ENCODE data around the gene YIPF3.

The YIPF3 gene

DNA sequence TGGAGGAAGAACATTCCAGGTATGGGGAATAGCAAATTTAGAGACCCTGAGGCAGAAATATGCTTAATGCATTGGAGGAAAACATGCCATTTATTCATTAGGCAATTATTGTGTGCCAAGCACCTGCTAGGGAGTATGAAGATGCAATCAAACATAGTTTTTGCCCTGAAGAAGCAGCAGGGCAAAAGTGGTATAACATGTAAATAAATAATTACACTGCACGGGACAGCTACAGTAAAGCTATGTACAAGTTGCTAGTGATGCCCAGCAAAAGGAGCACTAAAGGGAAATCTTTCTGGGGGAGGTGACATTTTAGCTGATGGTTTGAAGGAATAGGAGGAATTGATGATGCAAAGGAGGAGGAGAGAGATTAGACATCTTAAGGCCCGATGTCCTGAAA lies 40.0 kb downstream of the YIPF3 start:
- TF ChIP-seq, protein P1, sequence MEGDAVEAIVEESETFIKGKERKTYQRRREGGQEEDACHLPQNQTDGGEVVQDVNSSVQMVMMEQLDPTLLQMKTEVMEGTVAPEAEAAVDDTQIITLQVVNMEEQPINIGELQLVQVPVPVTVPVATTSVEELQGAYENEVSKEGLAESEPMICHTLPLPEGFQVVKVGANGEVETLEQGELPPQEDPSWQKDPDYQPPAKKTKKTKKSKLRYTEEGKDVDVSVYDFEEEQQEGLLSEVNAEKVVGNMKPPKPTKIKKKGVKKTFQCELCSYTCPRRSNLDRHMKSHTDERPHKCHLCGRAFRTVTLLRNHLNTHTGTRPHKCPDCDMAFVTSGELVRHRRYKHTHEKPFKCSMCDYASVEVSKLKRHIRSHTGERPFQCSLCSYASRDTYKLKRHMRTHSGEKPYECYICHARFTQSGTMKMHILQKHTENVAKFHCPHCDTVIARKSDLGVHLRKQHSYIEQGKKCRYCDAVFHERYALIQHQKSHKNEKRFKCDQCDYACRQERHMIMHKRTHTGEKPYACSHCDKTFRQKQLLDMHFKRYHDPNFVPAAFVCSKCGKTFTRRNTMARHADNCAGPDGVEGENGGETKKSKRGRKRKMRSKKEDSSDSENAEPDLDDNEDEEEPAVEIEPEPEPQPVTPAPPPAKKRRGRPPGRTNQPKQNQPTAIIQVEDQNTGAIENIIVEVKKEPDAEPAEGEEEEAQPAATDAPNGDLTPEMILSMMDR (IDR thresholded peaks at IDR 0.05; ENCODE audit: insufficient read depth, low read length) = no peak
- TF ChIP-seq GABPA (IDR thresholded peaks at IDR 0.05; ENCODE audit: low read depth) (no peak), POLR2AphosphoS5 (IDR thresholded peaks at IDR 0.05; ENCODE audit: low read depth) (no peak), SPI1 (IDR thresholded peaks at IDR 0.05; ENCODE audit: borderline replicate concordance, low read depth) (no peak)
- TF ChIP-seq, protein P2, sequence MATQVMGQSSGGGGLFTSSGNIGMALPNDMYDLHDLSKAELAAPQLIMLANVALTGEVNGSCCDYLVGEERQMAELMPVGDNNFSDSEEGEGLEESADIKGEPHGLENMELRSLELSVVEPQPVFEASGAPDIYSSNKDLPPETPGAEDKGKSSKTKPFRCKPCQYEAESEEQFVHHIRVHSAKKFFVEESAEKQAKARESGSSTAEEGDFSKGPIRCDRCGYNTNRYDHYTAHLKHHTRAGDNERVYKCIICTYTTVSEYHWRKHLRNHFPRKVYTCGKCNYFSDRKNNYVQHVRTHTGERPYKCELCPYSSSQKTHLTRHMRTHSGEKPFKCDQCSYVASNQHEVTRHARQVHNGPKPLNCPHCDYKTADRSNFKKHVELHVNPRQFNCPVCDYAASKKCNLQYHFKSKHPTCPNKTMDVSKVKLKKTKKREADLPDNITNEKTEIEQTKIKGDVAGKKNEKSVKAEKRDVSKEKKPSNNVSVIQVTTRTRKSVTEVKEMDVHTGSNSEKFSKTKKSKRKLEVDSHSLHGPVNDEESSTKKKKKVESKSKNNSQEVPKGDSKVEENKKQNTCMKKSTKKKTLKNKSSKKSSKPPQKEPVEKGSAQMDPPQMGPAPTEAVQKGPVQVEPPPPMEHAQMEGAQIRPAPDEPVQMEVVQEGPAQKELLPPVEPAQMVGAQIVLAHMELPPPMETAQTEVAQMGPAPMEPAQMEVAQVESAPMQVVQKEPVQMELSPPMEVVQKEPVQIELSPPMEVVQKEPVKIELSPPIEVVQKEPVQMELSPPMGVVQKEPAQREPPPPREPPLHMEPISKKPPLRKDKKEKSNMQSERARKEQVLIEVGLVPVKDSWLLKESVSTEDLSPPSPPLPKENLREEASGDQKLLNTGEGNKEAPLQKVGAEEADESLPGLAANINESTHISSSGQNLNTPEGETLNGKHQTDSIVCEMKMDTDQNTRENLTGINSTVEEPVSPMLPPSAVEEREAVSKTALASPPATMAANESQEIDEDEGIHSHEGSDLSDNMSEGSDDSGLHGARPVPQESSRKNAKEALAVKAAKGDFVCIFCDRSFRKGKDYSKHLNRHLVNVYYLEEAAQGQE (IDR thresholded peaks at IDR 0.05; ENCODE audit: insufficient replicate concordance, low read depth) = no peak
- H3K27ac ChIP-seq (replicated peaks) = no peak overlapping the region

DNA sequence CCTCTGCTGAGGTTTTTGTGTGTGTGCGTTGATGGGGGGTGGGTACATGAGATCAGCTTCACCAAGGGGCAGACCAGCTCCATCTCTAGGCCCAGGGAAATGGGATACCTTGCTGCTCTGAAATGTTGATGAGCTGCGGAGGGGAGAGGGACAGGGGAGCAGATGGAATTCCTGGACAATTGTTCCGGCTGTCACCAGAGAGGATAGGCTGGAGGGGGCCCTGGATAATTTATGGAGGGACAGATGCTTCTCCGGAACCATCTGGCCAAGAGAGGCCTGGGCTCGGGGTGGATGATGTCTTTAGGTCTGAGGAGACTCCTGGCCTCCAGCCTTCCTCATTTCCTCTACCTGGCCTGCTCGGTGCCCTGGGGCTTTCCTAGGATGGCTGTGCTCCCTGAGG lies 41.2 kb downstream of the YIPF3 start:
- TF ChIP-seq GABPA (IDR thresholded peaks at IDR 0.05; ENCODE audit: low read depth) (no peak), POLR2AphosphoS5 (IDR thresholded peaks at IDR 0.05; ENCODE audit: low read depth) (no peak), SPI1 (IDR thresholded peaks at IDR 0.05; ENCODE audit: borderline replicate concordance, low read depth) (no peak)
- TF ChIP-seq, protein P1 (IDR thresholded peaks at IDR 0.05; ENCODE audit: insufficient read depth, low read length) = no peak
- TF ChIP-seq, protein P2 (IDR thresholded peaks at IDR 0.05; ENCODE audit: insufficient replicate concordance, low read depth) = no peak
- no peak overlapping the region for H3K27ac ChIP-seq (replicated peaks)
- no peak for DNase-seq (ENCODE audit: low read depth in 1 of 2, low spot score in 1 of 2)
- no peaks in the 10 kb centered on the region for H3K27me3 ChIP-seq (ENCODE audit: insufficient read depth, poor library complexity, severe bottlenecking)
- no peak overlapping the region for H3K4me3 ChIP-seq (replicated peaks; ENCODE audit: insufficient read depth, low read length)

More for the DNA sequence above, 40.0 kb downstream of the YIPF3 start:
- DNase-seq (ENCODE audit: low read depth in 1 of 2, low spot score in 1 of 2) = no peak
- peak overlapping the region; percentile 85 for H3K4me3 ChIP-seq (replicated peaks; ENCODE audit: insufficient read depth, low read length)
- no peaks in the 10 kb centered on the region for H3K27me3 ChIP-seq (ENCODE audit: insufficient read depth, poor library complexity, severe bottlenecking)

DNA sequence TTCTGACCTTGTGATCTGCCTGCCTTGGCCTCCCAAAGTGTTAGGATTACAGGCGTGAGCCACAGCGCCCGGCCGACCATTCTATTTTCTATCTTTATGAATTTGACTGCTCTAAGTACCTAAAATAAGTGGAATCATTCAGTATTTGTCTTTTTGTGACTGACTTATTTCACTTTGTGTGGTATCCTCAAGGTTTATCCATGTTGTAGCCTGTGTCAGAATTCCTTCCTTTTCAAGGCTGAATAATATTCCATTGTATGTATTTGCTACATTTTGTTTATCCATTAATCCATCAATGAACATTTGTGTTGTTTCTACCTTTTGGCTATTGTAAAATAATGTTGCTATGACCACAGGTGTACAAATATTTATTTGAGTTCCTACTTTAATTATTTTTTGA lies 44.2 kb downstream of the YIPF3 start:
- TF ChIP-seq GABPA (IDR thresholded peaks at IDR 0.05; ENCODE audit: low read depth) (no peak), POLR2AphosphoS5 (IDR thresholded peaks at IDR 0.05; ENCODE audit: low read depth) (no peak), SPI1 (IDR thresholded peaks at IDR 0.05; ENCODE audit: borderline replicate concordance, low read depth) (no peak)
- TF ChIP-seq, protein P1 (IDR thresholded peaks at IDR 0.05; ENCODE audit: insufficient read depth, low read length) = no peak
- TF ChIP-seq, protein P2 (IDR thresholded peaks at IDR 0.05; ENCODE audit: insufficient replicate concordance, low read depth) = no peak
- no peak overlapping the region for H3K27ac ChIP-seq (replicated peaks)
- no peak overlapping the region for H3K4me3 ChIP-seq (replicated peaks; ENCODE audit: insufficient read depth, low read length)
- no peak for DNase-seq (ENCODE audit: low read depth in 1 of 2, low spot score in 1 of 2)
- H3K27me3 ChIP-seq (ENCODE audit: insufficient read depth, poor library complexity, severe bottlenecking) = no peaks in the 10 kb centered on the region

All from HL-60 (cell line).